OCI-LY7 (cell line): ENCODE results near the gene PRM2.

Experiments used
- EZH2phosphoT487 ChIP-seq: fragments of 200-600 bp; sonication (generic); IDR thresholded peaks from 2 replicates; pipeline ENCODE4 v1.6.1; 2018; ENCODE audit warnings: low read depth, borderline replicate concordance, mild to moderate bottlenecking, mixed run types, antibody characterized with exemption, low read length, moderate library complexity, mixed read lengths
- TF ChIP-seq, protein P1 (sequence below): fragments of 200-600 bp; sonication (generic); conservative IDR thresholded peaks from 2 replicates; pipeline ENCODE4 v1.5.1; 2014; ENCODE audit warnings: mild to moderate bottlenecking, antibody characterized with exemption, low read length, moderate library complexity, mixed read lengths

DNA sequence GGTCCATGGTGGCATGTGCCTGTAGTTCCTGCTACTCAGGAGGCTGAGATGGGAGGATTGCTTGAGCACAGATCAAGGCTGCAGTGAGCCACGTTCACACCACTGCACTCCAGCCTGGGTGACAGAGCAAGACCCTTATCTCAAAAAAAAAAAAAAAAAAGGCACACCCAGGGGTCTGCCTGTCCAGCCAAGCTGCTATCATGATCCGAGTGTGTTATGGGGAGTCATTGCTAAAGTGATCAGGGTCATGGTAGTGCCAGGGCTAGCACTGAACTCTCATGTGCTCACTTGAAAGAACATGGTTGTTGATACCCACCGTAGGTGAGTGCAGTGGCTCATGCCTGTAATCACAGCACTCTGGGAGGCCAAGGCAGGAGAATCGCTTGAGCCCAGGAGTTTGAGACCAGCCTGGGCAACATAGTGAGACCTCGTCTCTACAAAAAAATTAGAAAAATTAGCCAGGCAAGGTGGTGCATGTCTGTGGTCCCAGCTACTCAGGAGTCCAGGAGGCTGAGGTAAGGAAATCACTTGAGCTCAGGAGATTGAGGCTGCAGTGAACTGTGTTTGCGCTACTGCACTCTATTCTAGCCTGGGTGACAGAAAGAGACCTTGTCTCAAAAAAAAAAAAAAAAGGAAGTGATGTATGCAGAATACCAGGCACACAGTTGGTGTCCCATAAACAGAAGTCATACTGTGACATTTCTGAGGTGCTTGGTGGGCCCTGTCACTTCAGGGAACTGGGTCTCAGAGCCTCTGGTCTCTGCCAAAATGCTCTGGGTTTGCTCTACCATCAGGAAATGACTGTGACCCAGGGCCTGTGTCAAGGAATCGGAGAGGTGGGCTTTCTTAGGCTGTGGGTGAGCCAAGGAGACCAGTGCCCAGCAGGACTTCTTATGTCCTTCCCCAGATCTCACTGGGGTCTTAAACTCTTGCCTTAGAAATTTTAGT is 2.7 kb upstream of the PRM2 start:
- TF ChIP-seq, protein P1, sequence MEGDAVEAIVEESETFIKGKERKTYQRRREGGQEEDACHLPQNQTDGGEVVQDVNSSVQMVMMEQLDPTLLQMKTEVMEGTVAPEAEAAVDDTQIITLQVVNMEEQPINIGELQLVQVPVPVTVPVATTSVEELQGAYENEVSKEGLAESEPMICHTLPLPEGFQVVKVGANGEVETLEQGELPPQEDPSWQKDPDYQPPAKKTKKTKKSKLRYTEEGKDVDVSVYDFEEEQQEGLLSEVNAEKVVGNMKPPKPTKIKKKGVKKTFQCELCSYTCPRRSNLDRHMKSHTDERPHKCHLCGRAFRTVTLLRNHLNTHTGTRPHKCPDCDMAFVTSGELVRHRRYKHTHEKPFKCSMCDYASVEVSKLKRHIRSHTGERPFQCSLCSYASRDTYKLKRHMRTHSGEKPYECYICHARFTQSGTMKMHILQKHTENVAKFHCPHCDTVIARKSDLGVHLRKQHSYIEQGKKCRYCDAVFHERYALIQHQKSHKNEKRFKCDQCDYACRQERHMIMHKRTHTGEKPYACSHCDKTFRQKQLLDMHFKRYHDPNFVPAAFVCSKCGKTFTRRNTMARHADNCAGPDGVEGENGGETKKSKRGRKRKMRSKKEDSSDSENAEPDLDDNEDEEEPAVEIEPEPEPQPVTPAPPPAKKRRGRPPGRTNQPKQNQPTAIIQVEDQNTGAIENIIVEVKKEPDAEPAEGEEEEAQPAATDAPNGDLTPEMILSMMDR, result no peak
- TF ChIP-seq EZH2phosphoT487, result no peak
